Measurements from ENCODE around the gene C1orf105.

GRCh38 chr1:172382990-172383389 lies 37.5 kb upstream of the C1orf105 start:
- TF ChIP-seq ZNF600 (tag by site-specific recombination; IDR thresholded peaks at IDR 0.05) (no peak), ZNF362 (tag by site-specific recombination; IDR thresholded peaks at IDR 0.05) (no peak), SCRT2 (tag by site-specific recombination; IDR thresholded peaks at IDR 0.05) (no peak), ZNF621 (tag by site-specific recombination; IDR thresholded peaks at IDR 0.05) (no peak), SP2 (tag by site-specific recombination; IDR thresholded peaks at IDR 0.05) (no peak), ZFP41 (tag by site-specific recombination; IDR thresholded peaks at IDR 0.05; ENCODE audit: borderline replicate concordance) (no peak), CTCF (tag by site-specific recombination; IDR thresholded peaks at IDR 0.05) (no peak)

All from HEK293 (cell line).